Measurements from ENCODE around the gene CCDC149.

CCDC149 gene

GRCh38 chr4:24837781-24838180 lies 75.1 kb downstream of the CCDC149 start:
- no peak for DNase-seq

GRCh38 chr4:24837336-24837735 lies 75.5 kb downstream of the CCDC149 start:
- no peak for DNase-seq

GRCh38 chr4:24836661-24837242 lies 76.1 kb downstream of the CCDC149 start:
- DNase-seq, result no peak

GRCh38 chr4:24835696-24836095 lies 77.1 kb downstream of the CCDC149 start:
- DNase-seq, result no peak

- no peak for DNase-seq
Measured at GRCh38 chr4:24831637-24832036, 81.2 kb downstream of the CCDC149 start.

GRCh38 chr4:24824720-24825119 lies 88.1 kb downstream of the CCDC149 start:
- no peak for DNase-seq

GRCh38 chr4:24820541-24820940 lies 92.3 kb downstream of the CCDC149 start:
- no peak for DNase-seq

- DNase-seq, result no peak
Measured at GRCh38 chr4:24816797-24817196, 96.0 kb downstream of the CCDC149 start.

- no peak for DNase-seq
Measured at GRCh38 chr4:24813732-24814131, 99.1 kb downstream of the CCDC149 start.

- DNase-seq, result no peak
Measured at GRCh38 chr4:24810871-24811631, 101.8 kb downstream of the CCDC149 start.

GRCh38 chr4:24809815-24810405 lies 102.9 kb downstream of the CCDC149 start:
- DNase-seq, result no peak

GRCh38 chr4:24809376-24809775 lies 103.5 kb downstream of the CCDC149 start:
- DNase-seq, result no peak

- DNase-seq, result no peak
Measured at GRCh38 chr4:24808955-24809354, 103.9 kb downstream of the CCDC149 start.

- no peak for DNase-seq
Measured at GRCh38 chr4:24808261-24808660, 104.6 kb downstream of the CCDC149 start.

GRCh38 chr4:24807611-24808010 lies 105.2 kb downstream of the CCDC149 start:
- no peak for DNase-seq

GRCh38 chr4:24806206-24806990 lies 106.4 kb downstream of the CCDC149 start:
- no peak for DNase-seq

- no peak for DNase-seq
Measured at GRCh38 chr4:24805566-24805965, 107.3 kb downstream of the CCDC149 start.

GRCh38 chr4:24805067-24805466 lies 107.8 kb downstream of the CCDC149 start:
- no peak for DNase-seq

GRCh38 chr4:24802648-24803047 lies 110.2 kb downstream of the CCDC149 start:
- no peak for DNase-seq

GRCh38 chr4:24801136-24801855 lies 111.5 kb downstream of the CCDC149 start:
- no peak for DNase-seq

- no peak for DNase-seq
Measured at GRCh38 chr4:24800325-24800895, 112.4 kb downstream of the CCDC149 start.

- DNase-seq, result no peak
Measured at GRCh38 chr4:24799544-24800324, 113.1 kb downstream of the CCDC149 start.
